ENCODE data around the gene PRKACG.
"Not testable (repeated sequence)": the region's sequence is repeated elsewhere in the genome, so short reads cannot be mapped to it uniquely, and the experiment has no call there.

The PRKACG gene

GRCh38 chr9:69014013-69014412 is at the start of gene PRKACG:
Gene PRKACG (minus strand): TSS chr9:69014113. CDS start chr9:69014092, 21 bp downstream.
- Histone ChIP-seq H3K27ac (ENCODE audit: low read length) (no peak within 1 kb of the TSS), H3K4me1 (ENCODE audit: control insufficient read depth, insufficient read depth, low read length) (peaks cover 4% of the 10 kb centered on the region), H3K9ac (ENCODE audit: low read length in 2 of 2) (no peak within 1 kb of the TSS), H3K4me3 (ENCODE audit: low read length in 2 of 2) (no peak within 1 kb of the TSS), H3K9me3 (ENCODE audit: control insufficient read depth in 2 of 2, low read length in 2 of 2) (no peaks in the 10 kb centered on the region), H3K36me3 (ENCODE audit: control insufficient read depth in 2 of 2, insufficient read depth in 2 of 2, low read length in 2 of 2) (no peaks in the 10 kb centered on the region), H3K27me3 (ENCODE audit: control insufficient read depth in 1 of 2, insufficient read depth in 2 of 2, low read length in 2 of 2) (no peaks in the 10 kb centered on the region)

- H3K27ac ChIP-seq (ENCODE audit: low read length), result no peak overlapping the region
- no peak overlapping the region for H3K4me3 ChIP-seq (ENCODE audit: low read length in 2 of 2)
- H3K4me1 ChIP-seq (ENCODE audit: control insufficient read depth, insufficient read depth, low read length), result peaks cover 4% of the 10 kb centered on the region
- peaks cover 7 to 8% of the 10 kb centered on the region in 2 donors for H3K36me3 ChIP-seq (ENCODE audit: control insufficient read depth in 2 of 2, insufficient read depth in 2 of 2, low read length in 2 of 2)
- H3K27me3 ChIP-seq (ENCODE audit: control insufficient read depth in 1 of 2, insufficient read depth in 2 of 2, low read length in 2 of 2), result no peaks in the 10 kb centered on the region
- no peak overlapping the region for H3K9ac ChIP-seq (ENCODE audit: low read length in 2 of 2)
- H3K9me3 ChIP-seq (ENCODE audit: control insufficient read depth in 2 of 2, low read length in 2 of 2), result no peaks in the 10 kb centered on the region
Measured at GRCh38 chr9:69062195-69062594, 48.3 kb upstream of the PRKACG start.

DNA sequence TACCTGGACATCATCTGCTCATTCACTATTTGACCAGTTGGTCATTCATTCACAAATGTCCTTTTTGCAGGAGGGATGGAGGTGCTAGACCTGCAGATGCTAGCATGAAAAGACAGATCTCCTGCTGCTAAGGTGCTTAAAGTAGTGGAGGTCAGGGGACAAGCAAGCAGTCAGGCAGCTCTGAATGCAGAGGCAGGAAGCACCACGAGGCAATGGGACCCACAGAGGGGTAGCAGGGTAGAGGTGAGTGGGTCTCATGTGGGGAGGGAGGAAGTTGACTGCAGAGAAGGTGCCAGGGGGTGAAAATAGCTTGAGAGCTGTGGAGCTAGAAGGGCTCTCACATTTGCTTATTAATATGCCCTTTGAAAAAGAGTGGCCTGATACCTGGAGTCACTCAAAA is 46.9 kb upstream of the PRKACG start:
- H3K9me3 ChIP-seq (ENCODE audit: control insufficient read depth in 2 of 2, low read length in 2 of 2), result no peaks in the 10 kb centered on the region
- no peaks in the 10 kb centered on the region for H3K27me3 ChIP-seq (ENCODE audit: control insufficient read depth in 1 of 2, insufficient read depth in 2 of 2, low read length in 2 of 2)
- no peak overlapping the region for H3K9ac ChIP-seq (ENCODE audit: low read length in 2 of 2)
- peaks cover 4% of the 10 kb centered on the region for H3K4me1 ChIP-seq (ENCODE audit: control insufficient read depth, insufficient read depth, low read length)
- H3K27ac ChIP-seq (ENCODE audit: low read length), result no peak overlapping the region
- peaks cover 6 to 8% of the 10 kb centered on the region in 2 donors for H3K36me3 ChIP-seq (ENCODE audit: control insufficient read depth in 2 of 2, insufficient read depth in 2 of 2, low read length in 2 of 2)
- H3K4me3 ChIP-seq (ENCODE audit: low read length in 2 of 2), result no peak overlapping the region

- Histone ChIP-seq H3K9me3 (ENCODE audit: control insufficient read depth in 2 of 2, low read length in 2 of 2) (no peaks in the 10 kb centered on the region), H3K27ac (ENCODE audit: low read length) (no peak overlapping the region), H3K27me3 (ENCODE audit: control insufficient read depth in 1 of 2, insufficient read depth in 2 of 2, low read length in 2 of 2) (no peaks in the 10 kb centered on the region), H3K36me3 (ENCODE audit: control insufficient read depth in 2 of 2, insufficient read depth in 2 of 2, low read length in 2 of 2) (peaks cover 2 to 6% of the 10 kb centered on the region in 2 donors), H3K9ac (ENCODE audit: low read length in 2 of 2) (no peak overlapping the region), H3K4me1 (ENCODE audit: control insufficient read depth, insufficient read depth, low read length) (peaks cover 15% of the 10 kb centered on the region), H3K4me3 (ENCODE audit: low read length in 2 of 2) (no peak overlapping the region)
Measured at GRCh38 chr9:69058101-69058500, 44.2 kb upstream of the PRKACG start.

- H3K27me3 ChIP-seq (ENCODE audit: control insufficient read depth in 1 of 2, insufficient read depth in 2 of 2, low read length in 2 of 2), result no peaks in the 10 kb centered on the region
- H3K27ac ChIP-seq (ENCODE audit: low read length), result no peak overlapping the region
- no peak overlapping the region for H3K9ac ChIP-seq (ENCODE audit: low read length in 2 of 2)
- H3K36me3 ChIP-seq (ENCODE audit: control insufficient read depth in 2 of 2, insufficient read depth in 2 of 2, low read length in 2 of 2), result peaks cover 2 to 6% of the 10 kb centered on the region in 2 donors
- peaks cover 15% of the 10 kb centered on the region for H3K4me1 ChIP-seq (ENCODE audit: control insufficient read depth, insufficient read depth, low read length)
- no peaks in the 10 kb centered on the region for H3K9me3 ChIP-seq (ENCODE audit: control insufficient read depth in 2 of 2, low read length in 2 of 2)
- no peak overlapping the region for H3K4me3 ChIP-seq (ENCODE audit: low read length in 2 of 2)
Measured at GRCh38 chr9:69056191-69056815, 42.4 kb upstream of the PRKACG start.

- Histone ChIP-seq H3K4me3 (ENCODE audit: low read length in 2 of 2) (no peak overlapping the region), H3K27me3 (ENCODE audit: control insufficient read depth in 1 of 2, insufficient read depth in 2 of 2, low read length in 2 of 2) (no peaks in the 10 kb centered on the region), H3K27ac (ENCODE audit: low read length) (no peak overlapping the region), H3K9ac (ENCODE audit: low read length in 2 of 2) (no peak overlapping the region), H3K4me1 (ENCODE audit: control insufficient read depth, insufficient read depth, low read length) (peaks cover 15% of the 10 kb centered on the region), H3K9me3 (ENCODE audit: control insufficient read depth in 2 of 2, low read length in 2 of 2) (no peaks in the 10 kb centered on the region), H3K36me3 (ENCODE audit: control insufficient read depth in 2 of 2, insufficient read depth in 2 of 2, low read length in 2 of 2) (peaks cover 2 to 4% of the 10 kb centered on the region in 2 donors)
Measured at GRCh38 chr9:69054989-69055388, 41.1 kb upstream of the PRKACG start.

- Histone ChIP-seq H3K4me1 (ENCODE audit: control insufficient read depth, insufficient read depth, low read length) (peaks cover 15% of the 10 kb centered on the region), H3K36me3 (ENCODE audit: control insufficient read depth in 2 of 2, insufficient read depth in 2 of 2, low read length in 2 of 2) (peaks cover 19 to 22% of the 10 kb centered on the region in 2 donors)
- H3K27me3 ChIP-seq (ENCODE audit: control insufficient read depth in 1 of 2, insufficient read depth in 2 of 2, low read length in 2 of 2); H3K9me3 ChIP-seq (ENCODE audit: control insufficient read depth in 2 of 2, low read length in 2 of 2); H3K27ac ChIP-seq (ENCODE audit: low read length); H3K9ac ChIP-seq (ENCODE audit: low read length in 2 of 2); H3K4me3 ChIP-seq (ENCODE audit: low read length in 2 of 2): not testable (repeated sequence)
Measured at GRCh38 chr9:69050936-69051335, 37.0 kb upstream of the PRKACG start.

- H3K9ac ChIP-seq (ENCODE audit: low read length in 2 of 2), result no peak overlapping the region
- H3K36me3 ChIP-seq (ENCODE audit: control insufficient read depth in 2 of 2, insufficient read depth in 2 of 2, low read length in 2 of 2), result peaks cover 19 to 22% of the 10 kb centered on the region in 2 donors
- H3K9me3 ChIP-seq (ENCODE audit: control insufficient read depth in 2 of 2, low read length in 2 of 2), result no peaks in the 10 kb centered on the region
- H3K4me1 ChIP-seq (ENCODE audit: control insufficient read depth, insufficient read depth, low read length), result peaks cover 4% of the 10 kb centered on the region
- no peaks in the 10 kb centered on the region for H3K27me3 ChIP-seq (ENCODE audit: control insufficient read depth in 1 of 2, insufficient read depth in 2 of 2, low read length in 2 of 2)
- H3K4me3 ChIP-seq (ENCODE audit: low read length in 2 of 2), result no peak overlapping the region
- no peak overlapping the region for H3K27ac ChIP-seq (ENCODE audit: low read length)
Measured at GRCh38 chr9:69049094-69049493, 35.2 kb upstream of the PRKACG start.

- Histone ChIP-seq H3K4me3 (ENCODE audit: low read length in 2 of 2) (no peak overlapping the region), H3K9ac (ENCODE audit: low read length in 2 of 2) (no peak overlapping the region), H3K27me3 (ENCODE audit: control insufficient read depth in 1 of 2, insufficient read depth in 2 of 2, low read length in 2 of 2) (no peaks in the 10 kb centered on the region), H3K9me3 (ENCODE audit: control insufficient read depth in 2 of 2, low read length in 2 of 2) (no peaks in the 10 kb centered on the region), H3K27ac (ENCODE audit: low read length) (no peak overlapping the region), H3K4me1 (ENCODE audit: control insufficient read depth, insufficient read depth, low read length) (peaks cover 6% of the 10 kb centered on the region), H3K36me3 (ENCODE audit: control insufficient read depth in 2 of 2, insufficient read depth in 2 of 2, low read length in 2 of 2) (peaks cover 19 to 22% of the 10 kb centered on the region in 2 donors)
Measured at GRCh38 chr9:69047371-69047770, 33.5 kb upstream of the PRKACG start.

DNA sequence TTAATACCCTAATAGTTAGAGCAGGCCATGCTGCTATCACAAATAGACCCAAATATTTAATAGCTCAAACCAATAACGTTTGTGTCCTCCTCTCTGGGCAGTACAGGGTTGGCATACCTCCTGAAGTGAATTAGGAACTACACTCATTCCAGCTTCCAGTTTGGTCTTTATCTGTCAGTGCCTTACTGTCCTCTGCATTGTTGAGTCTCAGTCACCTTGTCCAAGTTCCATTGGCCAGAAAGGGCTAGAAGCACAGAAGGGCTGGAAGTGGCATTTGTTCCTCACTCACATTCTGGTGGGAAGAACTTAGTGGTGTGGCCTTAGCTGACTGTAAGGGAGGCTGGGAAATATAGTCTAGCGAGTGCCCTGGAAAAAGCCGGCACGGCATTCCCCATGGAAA is 32.8 kb upstream of the PRKACG start:
- H3K4me1 ChIP-seq (ENCODE audit: control insufficient read depth, insufficient read depth, low read length), result peaks cover 6% of the 10 kb centered on the region
- no peak overlapping the region for H3K9ac ChIP-seq (ENCODE audit: low read length in 2 of 2)
- H3K27me3 ChIP-seq (ENCODE audit: control insufficient read depth in 1 of 2, insufficient read depth in 2 of 2, low read length in 2 of 2), result no peaks in the 10 kb centered on the region
- H3K4me3 ChIP-seq (ENCODE audit: low read length in 2 of 2), result no peak overlapping the region
- peaks cover 19 to 22% of the 10 kb centered on the region in 2 donors for H3K36me3 ChIP-seq (ENCODE audit: control insufficient read depth in 2 of 2, insufficient read depth in 2 of 2, low read length in 2 of 2)
- H3K27ac ChIP-seq (ENCODE audit: low read length), result no peak overlapping the region
- H3K9me3 ChIP-seq (ENCODE audit: control insufficient read depth in 2 of 2, low read length in 2 of 2), result no peaks in the 10 kb centered on the region

DNA sequence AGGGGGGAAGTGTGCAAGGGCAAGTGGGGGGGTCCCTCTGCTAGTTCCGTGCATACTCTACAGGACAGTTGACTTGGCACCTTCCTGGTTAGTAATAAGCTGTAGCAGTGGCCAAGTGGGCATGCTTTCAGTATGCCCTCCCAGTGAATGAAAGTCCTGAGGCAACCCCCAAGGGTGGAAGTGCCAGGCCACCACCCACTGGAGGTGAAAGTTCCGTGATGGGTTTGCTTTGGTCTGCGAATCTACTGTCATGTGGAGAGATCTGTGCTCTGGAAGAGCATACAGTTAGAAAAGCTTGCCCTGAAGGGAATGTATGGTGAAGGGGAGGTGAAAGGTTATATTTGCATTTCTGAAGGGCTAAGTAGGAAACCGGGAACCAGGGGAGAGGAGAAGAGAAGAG is 31.9 kb upstream of the PRKACG start:
- Histone ChIP-seq H3K9ac (ENCODE audit: low read length in 2 of 2) (no peak overlapping the region), H3K27ac (ENCODE audit: low read length) (no peak overlapping the region), H3K27me3 (ENCODE audit: control insufficient read depth in 1 of 2, insufficient read depth in 2 of 2, low read length in 2 of 2) (no peaks in the 10 kb centered on the region)

More for the DNA sequence above, 31.9 kb upstream of the PRKACG start:
- Histone ChIP-seq H3K4me3 (ENCODE audit: low read length in 2 of 2) (no peak overlapping the region), H3K9me3 (ENCODE audit: control insufficient read depth in 2 of 2, low read length in 2 of 2) (no peaks in the 10 kb centered on the region), H3K36me3 (ENCODE audit: control insufficient read depth in 2 of 2, insufficient read depth in 2 of 2, low read length in 2 of 2) (peaks cover 19 to 22% of the 10 kb centered on the region in 2 donors), H3K4me1 (ENCODE audit: control insufficient read depth, insufficient read depth, low read length) (peaks cover 6% of the 10 kb centered on the region)

All from stomach smooth muscle (tissue), 2 donors.